Measurements from ENCODE around the gene GPRC5A. TPM values are rescaled to one million over a fixed set of nuclear protein-coding genes. Genes with fewer than 3 reads are reported as not detected.

GPRC5A gene
- total RNA-seq, 1 experiment from 2014 or later: 185 TPM

GRCh38 chr12:12885096-12885792, 6.1 kb upstream of the GPRC5A start:
- DNase-seq (ENCODE audit: low spot score): no peak

DNA sequence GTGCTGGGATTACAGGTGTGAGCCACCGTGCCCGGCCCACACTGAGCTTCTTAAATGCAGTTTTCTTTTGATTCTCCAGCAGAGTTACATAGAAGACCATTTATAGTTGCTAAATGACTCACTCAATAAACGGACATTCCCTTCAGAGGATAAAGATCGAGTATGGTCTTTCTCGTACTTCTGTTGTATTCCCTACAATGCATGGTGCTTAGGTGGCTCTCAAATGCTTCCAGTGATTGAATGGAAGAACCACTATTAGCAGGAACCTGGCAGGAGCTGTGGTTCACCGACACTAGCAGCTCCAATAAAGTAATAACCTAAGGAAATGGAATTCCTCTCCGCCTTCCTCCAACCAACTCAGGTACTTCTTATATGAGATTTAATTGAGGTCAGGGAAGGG, 3.9 kb upstream of the GPRC5A start:
- DNase-seq (ENCODE audit: low spot score): peak; percentile 67

DNA sequence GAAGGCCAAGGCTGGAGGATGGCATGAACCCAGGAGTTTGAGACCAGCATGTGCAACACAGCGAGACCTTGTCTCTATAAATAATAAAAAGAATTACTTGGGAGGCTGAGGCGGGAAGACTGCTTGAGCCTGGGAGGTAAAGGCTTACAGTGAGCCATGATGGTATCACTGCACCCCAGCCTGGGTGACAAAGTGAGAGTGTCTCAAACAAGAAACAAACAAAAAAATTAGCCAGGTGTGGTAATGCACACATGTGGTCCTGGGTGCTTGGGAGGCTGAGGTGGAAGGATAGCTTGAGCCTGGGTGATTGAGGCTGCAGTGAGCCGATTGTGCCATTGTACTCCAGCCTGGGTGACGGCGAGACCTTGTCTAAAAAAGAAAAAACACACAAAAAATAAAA, 1.7 kb upstream of the GPRC5A start:
- DNase-seq (ENCODE audit: low spot score): peak; percentile 1

DNA sequence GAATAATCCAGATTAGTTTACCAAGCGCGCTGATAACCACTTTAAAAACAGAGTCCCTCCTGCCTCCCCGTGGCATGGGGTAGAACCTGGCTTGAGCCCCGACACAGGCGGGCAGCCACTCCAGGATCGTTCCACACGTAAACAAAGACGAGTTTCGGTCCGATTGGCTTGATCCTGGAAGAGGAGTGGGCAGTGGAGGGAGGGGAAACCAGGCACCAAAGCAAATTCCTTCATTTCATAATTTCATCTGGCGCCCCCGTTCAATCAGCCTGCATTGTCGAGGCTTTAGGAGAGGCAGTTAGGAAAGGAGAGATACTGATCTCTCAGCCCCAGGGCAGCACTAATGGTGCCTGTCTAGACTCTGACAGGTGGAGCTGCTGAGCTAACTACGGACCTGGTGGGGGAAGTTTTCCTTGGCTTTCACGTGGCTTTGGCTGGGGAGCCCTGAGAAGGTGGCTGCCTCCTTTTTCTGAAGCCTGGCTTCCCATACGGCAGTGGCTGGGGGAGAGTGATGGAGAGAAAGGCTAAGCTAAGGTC, 751 bp upstream of the GPRC5A start:
- peak; percentile 93 for DNase-seq (ENCODE audit: low spot score)

GRCh38 chr12:12891881-12892355, 556 bp downstream of the GPRC5A start:
- DNase-seq (ENCODE audit: low spot score): peak; percentile 61

DNA sequence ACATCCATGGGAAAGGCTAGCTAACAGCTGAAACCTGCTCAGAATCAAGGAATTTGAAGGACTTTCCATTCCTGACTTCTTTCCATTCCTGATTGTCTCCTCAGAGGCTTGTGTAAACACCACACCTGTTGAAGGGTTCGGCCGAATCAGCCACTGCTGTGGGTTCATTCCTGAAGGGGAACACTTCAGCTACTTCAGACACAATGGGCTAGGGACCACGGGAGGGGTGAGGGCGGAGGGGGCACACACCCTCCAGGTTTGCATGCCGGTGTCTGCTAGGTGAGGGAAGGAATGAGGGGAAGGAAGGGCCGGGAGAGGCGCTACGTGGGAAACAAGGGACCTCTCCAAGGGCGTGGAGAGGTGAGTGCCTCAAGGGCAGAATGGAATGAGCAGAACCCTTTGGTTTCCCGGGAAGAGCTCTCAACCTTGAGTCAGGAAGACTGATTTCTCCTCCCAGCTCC, 1.3 kb downstream of the GPRC5A start:
- DNase-seq (ENCODE audit: low spot score): peak; percentile 74

DNA sequence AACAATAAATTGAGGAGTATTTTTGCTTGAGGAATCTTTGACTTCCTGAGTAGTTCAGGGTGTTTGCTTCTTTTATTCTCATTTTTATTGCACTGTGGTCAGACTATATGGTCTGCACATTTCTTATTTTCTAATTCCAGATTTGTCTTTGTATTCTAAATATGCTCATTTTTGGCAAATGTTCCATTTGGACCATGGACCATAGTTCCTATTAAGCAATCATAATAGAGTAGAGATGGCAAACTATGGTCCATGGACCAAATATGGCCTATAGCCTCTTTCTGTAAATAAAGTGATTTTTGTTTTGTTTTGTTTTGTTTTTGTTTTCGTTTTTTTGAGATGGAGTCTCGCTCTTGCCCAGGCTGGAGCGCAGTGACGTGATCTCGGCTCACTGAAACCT, 2.1 kb downstream of the GPRC5A start:
- no peak for DNase-seq (ENCODE audit: low spot score)

GRCh38 chr12:12896260-12896659, 4.9 kb downstream of the GPRC5A start:
- DNase-seq (ENCODE audit: low spot score): peak; percentile 48

DNA sequence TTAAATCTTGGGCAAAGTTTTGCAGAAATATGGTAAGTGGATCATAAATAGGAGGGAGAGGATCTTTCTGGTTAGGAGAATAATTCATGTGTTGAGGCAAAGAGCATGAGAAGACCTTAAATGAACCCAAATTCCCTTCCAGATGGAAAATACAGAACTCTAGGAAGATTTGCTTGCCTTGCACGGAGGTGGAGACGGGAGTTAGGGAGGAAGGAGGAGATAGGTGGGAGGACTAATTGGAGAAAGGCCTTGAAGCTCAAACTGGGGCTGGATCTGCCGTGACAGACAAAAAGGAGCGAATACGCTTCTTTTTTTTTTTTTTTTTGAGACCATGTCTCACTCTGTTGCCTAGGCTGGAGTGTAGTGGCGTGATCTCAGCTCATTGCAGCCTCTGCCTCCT, 5.9 kb downstream of the GPRC5A start:
- DNase-seq (ENCODE audit: low spot score): no peak

DNA sequence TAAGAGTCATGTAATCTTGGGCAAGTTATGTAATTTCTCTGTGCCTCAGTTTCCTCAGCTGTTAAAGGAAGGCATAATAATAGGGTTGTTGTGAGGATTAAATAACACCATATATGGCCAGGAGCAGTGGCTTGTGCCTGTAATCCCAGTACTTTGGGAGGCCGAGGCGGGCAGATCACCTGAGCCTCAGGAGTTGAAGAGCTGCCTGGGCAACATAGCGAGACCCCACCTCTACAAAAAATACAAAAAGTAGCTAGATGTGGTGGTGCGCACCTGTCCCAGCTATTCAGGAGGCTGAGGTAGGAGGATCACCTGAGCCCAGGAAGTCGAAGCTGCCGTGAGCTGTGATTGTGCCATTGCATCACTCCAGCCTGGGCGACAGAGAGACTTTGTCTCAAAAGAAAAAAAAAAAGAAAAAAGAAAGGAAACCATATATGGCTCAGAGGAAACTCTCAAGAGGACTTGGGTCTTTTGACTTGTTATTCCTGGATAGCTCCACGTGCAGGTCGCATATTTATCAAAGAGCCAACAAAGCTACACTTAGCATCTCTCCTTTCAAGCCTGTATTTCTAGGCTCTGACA, 6.9 kb downstream of the GPRC5A start:
- DNase-seq (ENCODE audit: low spot score): peak; percentile 49

- DNase-seq (ENCODE audit: low spot score): no peak
Measured at GRCh38 chr12:12898911-12899511, 7.6 kb downstream of the GPRC5A start.

DNA sequence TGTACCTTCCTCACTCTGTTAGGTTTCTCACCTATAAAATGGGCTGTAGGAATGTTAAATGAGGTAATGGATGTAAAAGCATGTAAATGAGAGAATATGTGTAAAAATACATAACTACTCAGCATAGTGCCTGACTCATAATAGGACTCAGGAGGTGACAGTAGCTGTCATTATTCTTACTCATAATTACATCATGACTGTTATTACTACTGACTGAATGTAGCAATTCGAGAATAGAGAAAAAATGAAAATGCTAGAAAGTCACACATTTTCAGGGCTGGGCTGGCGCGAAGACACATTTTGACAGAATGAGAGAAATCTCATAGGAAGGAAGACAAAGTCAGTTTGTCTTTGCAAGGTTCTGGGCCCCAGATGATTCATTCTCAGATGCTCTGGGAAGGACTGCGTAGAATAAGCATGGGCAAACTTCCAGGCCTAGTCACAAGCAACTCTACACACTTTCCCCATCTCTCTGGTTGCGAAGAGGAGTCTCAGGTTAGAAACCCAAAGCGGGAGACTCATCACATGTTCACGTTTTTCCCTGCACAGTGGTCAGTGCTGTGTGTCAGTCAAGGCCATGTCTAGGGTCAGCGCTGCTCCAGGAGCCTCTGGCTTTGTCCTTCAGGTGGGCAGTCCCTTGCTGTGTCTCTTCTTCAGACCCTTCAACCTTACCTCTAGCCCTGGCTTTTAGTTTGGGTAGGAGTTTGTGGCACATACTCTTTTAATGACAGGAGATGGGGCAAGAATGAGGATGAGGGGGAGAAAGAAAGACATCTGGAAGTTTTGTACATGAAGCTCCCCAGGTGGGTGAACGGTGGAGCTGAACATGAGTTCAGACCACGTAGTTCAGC, 8.4 kb downstream of the GPRC5A start:
- peak; percentile 77 for DNase-seq (ENCODE audit: low spot score)

- DNase-seq (ENCODE audit: low spot score): no peak
Measured at GRCh38 chr12:12900786-12901157, 9.4 kb downstream of the GPRC5A start.

GRCh38 chr12:12901158-12901791, 9.9 kb downstream of the GPRC5A start:
- peak; percentile 83 for DNase-seq (ENCODE audit: low spot score)

DNA sequence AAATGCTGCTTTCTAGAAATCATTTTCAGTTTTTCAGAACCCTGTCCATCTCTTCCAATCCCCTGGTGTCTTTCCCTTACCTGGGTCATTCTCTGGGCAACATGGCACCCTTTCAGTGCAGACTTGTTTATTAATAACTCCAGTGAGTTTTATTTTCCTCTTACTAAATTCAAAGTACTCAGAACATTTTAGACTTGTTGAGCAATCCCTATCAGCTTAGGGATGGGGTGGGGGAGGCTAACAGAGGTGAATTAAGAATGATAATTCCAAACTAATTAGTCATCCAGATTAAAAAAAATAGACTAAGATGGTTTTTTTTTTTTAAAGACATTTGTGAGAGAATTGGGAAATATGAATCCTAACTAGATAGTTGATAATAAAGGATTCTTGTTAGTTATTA, 10.7 kb downstream of the GPRC5A start:
- DNase-seq (ENCODE audit: low spot score): peak; percentile 50

DNA sequence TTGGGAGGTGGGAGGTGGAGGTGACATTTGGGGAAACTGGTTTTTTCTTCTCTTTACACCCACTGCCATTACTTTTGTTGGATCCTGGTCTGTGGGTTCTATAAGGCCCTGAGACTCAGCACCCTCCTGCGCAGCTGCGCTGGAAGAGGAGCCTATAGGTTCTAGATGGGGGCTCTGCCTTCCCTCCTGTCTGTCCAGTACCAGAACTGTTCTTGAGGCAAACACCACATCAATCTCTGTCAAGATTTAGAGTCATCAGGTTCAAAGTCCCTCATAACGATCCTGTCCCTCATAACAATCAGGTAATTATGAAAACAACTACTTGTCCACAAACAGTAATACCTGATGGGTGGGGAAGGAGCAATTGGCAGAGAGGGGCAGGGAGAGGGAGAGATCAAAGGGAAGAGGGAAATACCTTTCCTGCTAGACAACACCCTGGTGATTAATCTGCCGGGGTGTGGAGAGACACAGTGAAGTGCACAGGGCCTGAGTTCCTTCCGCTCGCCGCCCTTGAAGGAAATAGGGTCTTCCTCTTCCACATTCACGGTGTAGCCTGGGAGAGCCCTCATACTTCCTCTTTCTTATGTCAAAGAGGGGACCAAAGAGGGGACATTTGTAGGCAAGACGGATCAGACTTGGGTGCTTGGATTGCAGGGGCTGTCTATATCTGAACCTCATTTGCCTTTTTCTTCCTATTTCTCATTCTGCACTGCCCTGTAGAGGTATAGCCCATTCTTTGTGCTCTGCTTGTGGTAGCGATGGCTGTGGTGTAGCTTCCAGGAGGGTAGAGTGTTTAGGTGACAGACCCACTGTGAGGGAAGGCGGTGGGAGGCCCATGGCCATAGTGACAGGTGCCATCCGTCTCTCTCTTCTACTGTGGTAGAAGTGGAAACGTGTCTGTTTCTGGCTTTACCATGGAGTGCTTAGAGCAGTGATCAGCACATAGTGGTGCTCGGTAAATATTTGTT, 12.6 kb downstream of the GPRC5A start:
- DNase-seq (ENCODE audit: low spot score): peak; percentile 90

- DNase-seq (ENCODE audit: low spot score): no peak
Measured at GRCh38 chr12:12907552-12907951, 16.2 kb downstream of the GPRC5A start.

- no peak for DNase-seq (ENCODE audit: low spot score)
Measured at GRCh38 chr12:12908252-12908651, 16.9 kb downstream of the GPRC5A start.

DNA sequence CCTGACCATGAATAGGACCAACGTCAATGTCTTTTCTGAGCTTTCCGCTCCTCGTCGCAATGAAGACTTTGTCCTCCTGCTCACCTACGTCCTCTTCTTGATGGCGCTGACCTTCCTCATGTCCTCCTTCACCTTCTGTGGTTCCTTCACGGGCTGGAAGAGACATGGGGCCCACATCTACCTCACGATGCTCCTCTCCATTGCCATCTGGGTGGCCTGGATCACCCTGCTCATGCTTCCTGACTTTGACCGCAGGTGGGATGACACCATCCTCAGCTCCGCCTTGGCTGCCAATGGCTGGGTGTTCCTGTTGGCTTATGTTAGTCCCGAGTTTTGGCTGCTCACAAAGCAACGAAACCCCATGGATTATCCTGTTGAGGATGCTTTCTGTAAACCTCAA, 17.3 kb downstream of the GPRC5A start:
- DNase-seq (ENCODE audit: low spot score): no peak
